Endothelial cell (in vitro differentiated cells): ENCODE data around the gene AVL9. TPM values are rescaled to one million over a fixed set of nuclear protein-coding genes. Genes with fewer than 3 reads are reported as not detected.
"Not testable (repeated sequence)": the region's sequence is repeated elsewhere in the genome, so short reads cannot be mapped to it uniquely, and the experiment has no call there.

Source experiments
- DNase-seq: peaks from one replicate; pipeline ENCODE4 v3.0.0; 2021; ENCODE audit warnings: low spot score
- H3K27ac Mint-ChIP-seq: one replicate; pipeline ENCODE4 v1.8.0; 2021; ENCODE audit warnings: mixed read lengths, inconsistent platforms; ENCODE audit not compliant: unreplicated experiment
- H3K27me3 Mint-ChIP-seq: one replicate; pipeline ENCODE4 v1.8.0; 2021; ENCODE audit warnings: mild to moderate bottlenecking, moderate library complexity, mixed read lengths, inconsistent platforms; ENCODE audit not compliant: unreplicated experiment
- H3K36me3 Mint-ChIP-seq: one replicate; pipeline ENCODE4 v1.8.0; 2021; ENCODE audit warnings: mild to moderate bottlenecking, low read depth, mixed read lengths, inconsistent platforms; ENCODE audit not compliant: unreplicated experiment
- H3K4me1 Mint-ChIP-seq: one replicate; pipeline ENCODE4 v1.8.0; 2021; ENCODE audit warnings: mild to moderate bottlenecking, mixed read lengths, inconsistent platforms; ENCODE audit not compliant: unreplicated experiment
- H3K4me3 Mint-ChIP-seq: one replicate; pipeline ENCODE4 v1.8.0; 2021; ENCODE audit warnings: mild to moderate bottlenecking, mixed read lengths, inconsistent platforms; ENCODE audit not compliant: unreplicated experiment
- H3K9me3 Mint-ChIP-seq: one replicate; pipeline ENCODE4 v1.8.0; 2021; ENCODE audit warnings: mixed read lengths, inconsistent platforms; ENCODE audit not compliant: unreplicated experiment
- total RNA-seq: library from RNA; stranded (reverse); fragmentation: NEBNext Ultra II Directional; extraction: Animal tissue kit (Norgen Biotek cat#: 25700); gene quantifications from one replicate; pipeline ENCODE4 v1.2.1, GENCODE V29; 2021; ENCODE audit not compliant: unreplicated experiment
- TF ChIP-seq, protein P1 (sequence below): fragments of 200-600 bp; sonication (generic); IDR thresholded peaks from one replicate; pipeline ENCODE4 v1.5.0; 2021; ENCODE audit warnings: antibody characterized with exemption; ENCODE audit not compliant: unreplicated experiment

AVL9 gene
- total RNA-seq, 1 donor from 2014 or later: 43.7 TPM

DNA sequence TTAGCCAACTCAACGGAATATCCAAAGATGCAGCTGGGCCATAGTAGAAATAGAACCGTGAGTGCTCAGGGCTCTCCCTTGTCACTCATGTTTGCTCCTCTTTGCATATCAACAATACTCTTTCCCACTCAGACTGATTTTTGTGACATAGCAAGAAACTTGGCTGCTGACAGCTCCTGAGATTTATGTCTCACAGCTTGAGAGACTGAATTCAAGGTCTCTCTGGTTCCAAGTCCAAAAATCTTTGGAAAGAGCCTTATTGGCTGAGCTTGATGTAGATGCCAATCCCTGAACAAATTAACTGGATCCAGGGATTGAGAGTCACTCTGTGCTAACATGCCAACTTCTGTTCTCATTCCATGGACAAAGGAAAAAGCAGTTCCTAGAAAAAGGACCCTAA is 35.5 kb upstream of the AVL9 start:
- H3K27ac Mint-ChIP-seq: no peak overlapping the region
- TF ChIP-seq, protein P1, sequence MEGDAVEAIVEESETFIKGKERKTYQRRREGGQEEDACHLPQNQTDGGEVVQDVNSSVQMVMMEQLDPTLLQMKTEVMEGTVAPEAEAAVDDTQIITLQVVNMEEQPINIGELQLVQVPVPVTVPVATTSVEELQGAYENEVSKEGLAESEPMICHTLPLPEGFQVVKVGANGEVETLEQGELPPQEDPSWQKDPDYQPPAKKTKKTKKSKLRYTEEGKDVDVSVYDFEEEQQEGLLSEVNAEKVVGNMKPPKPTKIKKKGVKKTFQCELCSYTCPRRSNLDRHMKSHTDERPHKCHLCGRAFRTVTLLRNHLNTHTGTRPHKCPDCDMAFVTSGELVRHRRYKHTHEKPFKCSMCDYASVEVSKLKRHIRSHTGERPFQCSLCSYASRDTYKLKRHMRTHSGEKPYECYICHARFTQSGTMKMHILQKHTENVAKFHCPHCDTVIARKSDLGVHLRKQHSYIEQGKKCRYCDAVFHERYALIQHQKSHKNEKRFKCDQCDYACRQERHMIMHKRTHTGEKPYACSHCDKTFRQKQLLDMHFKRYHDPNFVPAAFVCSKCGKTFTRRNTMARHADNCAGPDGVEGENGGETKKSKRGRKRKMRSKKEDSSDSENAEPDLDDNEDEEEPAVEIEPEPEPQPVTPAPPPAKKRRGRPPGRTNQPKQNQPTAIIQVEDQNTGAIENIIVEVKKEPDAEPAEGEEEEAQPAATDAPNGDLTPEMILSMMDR: no peak
- no peak overlapping the region for H3K4me3 Mint-ChIP-seq
- H3K4me1 Mint-ChIP-seq: peaks cover 4% of the 10 kb centered on the region
- no peak for DNase-seq
- H3K36me3 Mint-ChIP-seq: no peaks in the 10 kb centered on the region
- no peaks in the 10 kb centered on the region for H3K9me3 Mint-ChIP-seq
- H3K27me3 Mint-ChIP-seq: no peaks in the 10 kb centered on the region

DNA sequence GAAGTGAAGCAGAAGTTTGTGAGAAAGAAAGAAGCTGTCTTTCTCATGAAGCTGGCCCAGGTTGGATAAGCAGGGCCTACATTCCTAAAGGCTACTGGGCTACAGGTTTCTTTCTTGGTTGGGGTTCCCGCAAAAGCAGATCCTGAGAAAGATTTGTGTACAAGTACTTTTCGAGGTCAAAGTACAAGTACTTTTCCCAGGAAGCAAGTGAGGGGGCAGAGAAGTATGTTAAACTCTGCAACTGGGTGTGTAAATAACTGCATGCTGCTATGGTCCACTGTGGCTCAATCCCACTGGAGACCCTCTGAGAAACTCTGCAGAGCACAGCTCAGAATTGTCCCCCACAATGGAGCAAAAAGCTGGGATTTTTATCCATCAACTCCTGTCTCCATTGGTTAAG is 33.8 kb upstream of the AVL9 start:
- H3K4me1 Mint-ChIP-seq: peaks cover 4% of the 10 kb centered on the region
- DNase-seq: no peak
- H3K9me3 Mint-ChIP-seq: no peaks in the 10 kb centered on the region
- H3K27ac Mint-ChIP-seq: no peak overlapping the region
- H3K4me3 Mint-ChIP-seq: no peak overlapping the region
- no peaks in the 10 kb centered on the region for H3K27me3 Mint-ChIP-seq
- no peaks in the 10 kb centered on the region for H3K36me3 Mint-ChIP-seq
- TF ChIP-seq, protein P1: no peak

DNA sequence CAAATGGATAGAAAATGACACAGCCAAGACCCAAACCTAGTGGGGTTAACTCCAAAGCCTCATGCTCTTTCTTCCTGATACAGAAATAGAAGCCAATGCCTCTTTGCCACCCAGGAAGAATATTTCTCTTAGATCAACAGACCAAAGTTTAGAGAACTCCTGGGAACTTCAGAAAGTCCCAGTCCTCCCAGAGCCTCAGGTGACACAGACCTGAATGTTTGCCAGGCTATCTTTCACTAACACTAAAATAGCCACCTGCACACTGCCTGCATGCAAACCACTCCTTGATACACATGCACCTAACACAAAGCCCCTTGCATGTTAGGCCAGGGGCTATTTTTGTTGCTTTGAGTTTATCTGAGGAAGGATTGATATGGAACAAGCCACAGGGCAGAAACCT is 32.8 kb upstream of the AVL9 start:
- Mint-ChIP-seq H3K4me1 (peaks cover 4% of the 10 kb centered on the region), H3K4me3 (no peak overlapping the region), H3K36me3 (no peaks in the 10 kb centered on the region), H3K27ac (no peak overlapping the region), H3K27me3 (no peaks in the 10 kb centered on the region), H3K9me3 (no peaks in the 10 kb centered on the region)
- TF ChIP-seq, protein P1: no peak
- no peak for DNase-seq

DNA sequence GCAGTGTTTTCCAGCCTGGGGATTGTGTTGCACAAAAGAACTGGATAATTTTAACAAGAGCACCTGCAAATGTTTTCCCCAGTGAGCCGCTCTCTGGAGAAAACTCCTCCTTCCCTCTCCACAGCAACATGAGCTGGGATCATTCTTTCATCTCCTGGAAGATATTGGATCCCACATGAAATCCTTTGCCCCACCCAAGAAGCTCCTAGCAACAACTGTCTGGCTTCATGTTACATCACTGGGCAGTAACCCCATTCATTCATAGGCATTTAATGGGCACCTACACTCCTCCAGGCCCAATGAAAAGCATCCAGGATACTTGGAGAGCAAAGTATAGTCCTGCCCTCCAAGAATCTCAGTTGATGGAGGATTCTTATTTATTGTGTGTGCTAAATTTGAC is 32.3 kb upstream of the AVL9 start:
- H3K36me3 Mint-ChIP-seq: no peaks in the 10 kb centered on the region
- H3K9me3 Mint-ChIP-seq: no peaks in the 10 kb centered on the region
- H3K27ac Mint-ChIP-seq: no peak overlapping the region
- peaks cover 4% of the 10 kb centered on the region for H3K4me1 Mint-ChIP-seq
- TF ChIP-seq, protein P1: no peak
- H3K27me3 Mint-ChIP-seq: no peaks in the 10 kb centered on the region
- H3K4me3 Mint-ChIP-seq: no peak overlapping the region
- no peak for DNase-seq

DNA sequence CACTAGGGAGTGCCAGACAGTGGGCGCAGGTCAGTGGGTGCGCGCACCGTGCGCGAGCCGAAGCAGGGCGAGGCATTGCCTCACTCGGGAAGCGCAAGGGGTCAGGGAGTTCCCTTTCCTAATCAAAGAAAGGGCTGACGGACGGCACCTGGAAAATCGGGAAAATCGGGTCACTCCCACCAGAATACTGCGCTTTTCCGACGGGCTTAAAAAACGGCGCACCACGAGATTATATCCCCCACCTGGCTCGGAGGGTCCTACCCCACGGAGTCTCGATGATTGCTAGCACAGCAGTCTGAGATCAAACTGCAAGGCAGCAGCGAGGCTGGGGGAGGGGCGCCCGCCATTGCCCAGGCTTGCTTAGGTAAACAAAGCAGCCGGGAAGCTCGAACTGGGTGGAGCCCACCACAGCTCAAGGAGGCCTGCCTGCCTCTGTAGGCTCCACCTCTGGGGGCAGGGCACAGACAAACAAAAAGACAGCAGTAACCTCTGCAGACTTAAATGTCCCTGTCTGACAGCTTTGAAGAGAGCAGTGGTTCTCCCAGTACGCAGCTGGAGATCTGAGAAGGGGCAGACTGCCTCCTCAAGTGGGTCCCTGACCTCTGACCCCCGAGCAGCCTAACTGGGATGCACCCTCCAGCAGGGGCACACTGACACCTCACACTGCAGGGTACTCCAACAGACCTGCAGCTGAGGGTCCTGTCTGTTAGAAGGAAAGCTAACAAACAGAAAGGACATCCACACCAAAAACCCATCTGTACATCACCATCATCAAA is 30.5 kb upstream of the AVL9 start:
- H3K9me3 Mint-ChIP-seq, H3K4me1 Mint-ChIP-seq, DNase-seq, H3K4me3 Mint-ChIP-seq, H3K27ac Mint-ChIP-seq, H3K27me3 Mint-ChIP-seq, H3K36me3 Mint-ChIP-seq: not testable (repeated sequence)

DNA sequence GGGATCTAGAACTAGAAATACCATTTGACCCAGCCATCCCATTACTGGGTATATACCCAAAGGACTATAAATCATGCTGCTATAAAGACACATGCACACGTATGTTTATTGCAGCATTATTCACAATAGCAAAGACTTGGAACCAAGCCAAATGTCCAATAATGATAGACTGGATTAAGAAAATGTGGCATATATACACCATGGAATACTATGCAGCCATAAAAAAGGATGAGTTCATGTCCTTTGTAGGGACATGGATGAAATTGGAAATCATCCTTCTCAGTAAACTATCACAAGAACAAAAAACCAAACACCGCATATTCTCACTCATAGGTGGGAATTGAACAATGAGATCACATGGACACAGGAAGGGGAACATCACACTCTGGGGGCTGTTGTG is 25.3 kb upstream of the AVL9 start:
- not testable (repeated sequence) for H3K4me3 Mint-ChIP-seq, H3K4me1 Mint-ChIP-seq, H3K27ac Mint-ChIP-seq, H3K36me3 Mint-ChIP-seq, H3K9me3 Mint-ChIP-seq, DNase-seq, H3K27me3 Mint-ChIP-seq
